ENCODE results near the gene NUP214. TPM values are rescaled to one million over a fixed set of nuclear protein-coding genes. Genes with fewer than 3 reads are reported as not detected.
"Not testable (repeated sequence)": the region's sequence is repeated elsewhere in the genome, so short reads cannot be mapped to it uniquely, and the experiment has no call there.

NUP214 gene
- polyA plus RNA-seq, 1 donor, result 75.2 TPM

GRCh38 chr9:131259916-131260597, 134.7 kb downstream of the NUP214 start:
- no peak for DNase-seq

- no peak for DNase-seq
Measured at GRCh38 chr9:131260751-131261452, 135.5 kb downstream of the NUP214 start.

GRCh38 chr9:131262327-131263032, 137.1 kb downstream of the NUP214 start:
- no peak for DNase-seq

- not testable (repeated sequence) for DNase-seq
Measured at GRCh38 chr9:131263033-131263343, 137.6 kb downstream of the NUP214 start.

- DNase-seq, result no peak
Measured at GRCh38 chr9:131263701-131264100, 138.3 kb downstream of the NUP214 start.

GRCh38 chr9:131264231-131264630, 138.8 kb downstream of the NUP214 start:
- DNase-seq, result no peak

- DNase-seq, result no peak
Measured at GRCh38 chr9:131266266-131267229, 141.2 kb downstream of the NUP214 start.

- DNase-seq, result no peak
Measured at GRCh38 chr9:131270171-131271015, 145.0 kb downstream of the NUP214 start.

- not testable (repeated sequence) for DNase-seq
Measured at GRCh38 chr9:131271016-131271273, 145.6 kb downstream of the NUP214 start.

GRCh38 chr9:131271506-131271931, 146.1 kb downstream of the NUP214 start:
- no peak for DNase-seq

- DNase-seq, result no peak
Measured at GRCh38 chr9:131272212-131272611, 146.8 kb downstream of the NUP214 start.

- DNase-seq, result no peak
Measured at GRCh38 chr9:131273146-131273855, 147.9 kb downstream of the NUP214 start.

- DNase-seq, result no peak
Measured at GRCh38 chr9:131273856-131274673, 148.7 kb downstream of the NUP214 start.

- no peak for DNase-seq
Measured at GRCh38 chr9:131274674-131275331, 149.4 kb downstream of the NUP214 start.

- DNase-seq, result no peak
Measured at GRCh38 chr9:131275332-131276093, 150.1 kb downstream of the NUP214 start.

- DNase-seq, result no peak
Measured at GRCh38 chr9:131276094-131276888, 150.9 kb downstream of the NUP214 start, which contains the start of gene FAM78A. Gene FAM78A (minus strand): TSS chr9:131276510. CDS start chr9:131276179, 331 bp downstream.

- no peak for DNase-seq
Measured at GRCh38 chr9:131276891-131277286, 151.5 kb downstream of the NUP214 start.

Measured in left kidney (tissue), 2 donors.